Measurements from ENCODE around the gene ZMYND10. TPM values are rescaled to one million over a fixed set of nuclear protein-coding genes. Genes with fewer than 3 reads are reported as not detected.
A peak's percentile ranks its signal among the peaks of the same experiment; 100 is the strongest.

ZMYND10 gene
- total and polyA plus RNA-seq, 9 of the 15 experiments (the other 6 are each of a cell fraction or from before 2014, with no cell fraction given) = 0.20 to 2.8 (median 0.70) TPM

DNA sequence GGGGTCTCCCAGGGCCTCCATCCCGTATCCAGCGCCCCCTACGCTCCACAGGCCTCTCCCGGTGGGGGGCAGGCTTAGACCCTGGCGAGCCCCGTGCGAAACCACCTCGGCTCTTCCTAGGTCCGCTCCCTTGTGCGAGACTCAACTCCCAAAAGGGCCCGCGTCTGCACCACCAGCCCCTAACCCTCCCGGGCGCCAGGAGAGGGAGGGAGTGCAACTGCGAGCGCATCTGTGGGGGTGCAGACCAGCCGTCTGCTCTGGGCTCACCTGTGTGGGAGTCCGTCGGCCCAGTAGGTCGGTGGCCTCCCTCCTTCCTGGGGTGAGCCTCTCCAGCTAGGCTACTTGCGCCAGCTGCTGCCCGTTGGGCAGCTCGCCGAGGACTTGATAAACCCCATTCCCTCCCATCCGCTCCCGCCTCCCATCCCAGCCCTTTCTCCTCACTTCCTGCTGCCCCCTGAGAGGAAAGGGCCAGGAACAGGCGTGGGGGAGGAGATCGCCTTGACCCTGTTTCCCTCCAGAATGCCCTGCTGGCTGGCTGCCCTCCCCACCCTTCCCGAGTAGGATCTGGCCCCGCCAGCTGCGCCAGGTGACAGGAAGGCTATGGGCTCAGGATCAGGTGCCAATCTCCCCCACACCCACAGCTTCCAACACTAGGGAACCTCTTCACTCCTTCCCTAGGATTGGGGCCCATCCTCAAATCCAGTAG, 23.0 kb downstream of the ZMYND10 start, which contains the start of gene HYAL2:
HYAL2 (minus strand) TSS at position 360 of the 706 bp plus-strand sequence. CDS start 2,256 bp downstream, outside the sequence.
- DNase-seq (ENCODE audit: extremely low read depth in 1 of 4, low spot score in 3 of 4) = no peak
- 84% methylated on average over 8 of the region's 31 CpGs for WGBS (ENCODE audit: insufficient coverage, low coverage, missing lambda C conversion rate)
- no peak for TF ChIP-seq ZNF57 (CRISPR knock-in tag; IDR thresholded peaks at IDR 0.05)
- no peak for TF ChIP-seq ZNF12 (CRISPR knock-in tag; IDR thresholded peaks at IDR 0.05)
- TF ChIP-seq, protein P1, sequence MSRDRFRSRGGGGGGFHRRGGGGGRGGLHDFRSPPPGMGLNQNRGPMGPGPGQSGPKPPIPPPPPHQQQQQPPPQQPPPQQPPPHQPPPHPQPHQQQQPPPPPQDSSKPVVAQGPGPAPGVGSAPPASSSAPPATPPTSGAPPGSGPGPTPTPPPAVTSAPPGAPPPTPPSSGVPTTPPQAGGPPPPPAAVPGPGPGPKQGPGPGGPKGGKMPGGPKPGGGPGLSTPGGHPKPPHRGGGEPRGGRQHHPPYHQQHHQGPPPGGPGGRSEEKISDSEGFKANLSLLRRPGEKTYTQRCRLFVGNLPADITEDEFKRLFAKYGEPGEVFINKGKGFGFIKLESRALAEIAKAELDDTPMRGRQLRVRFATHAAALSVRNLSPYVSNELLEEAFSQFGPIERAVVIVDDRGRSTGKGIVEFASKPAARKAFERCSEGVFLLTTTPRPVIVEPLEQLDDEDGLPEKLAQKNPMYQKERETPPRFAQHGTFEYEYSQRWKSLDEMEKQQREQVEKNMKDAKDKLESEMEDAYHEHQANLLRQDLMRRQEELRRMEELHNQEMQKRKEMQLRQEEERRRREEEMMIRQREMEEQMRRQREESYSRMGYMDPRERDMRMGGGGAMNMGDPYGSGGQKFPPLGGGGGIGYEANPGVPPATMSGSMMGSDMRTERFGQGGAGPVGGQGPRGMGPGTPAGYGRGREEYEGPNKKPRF (IDR thresholded peaks at IDR 0.05; ENCODE audit: low read depth, low read length) = no peak
- TF ChIP-seq ZBTB8A (IDR thresholded peaks at IDR 0.05; ENCODE audit: partially characterized antibody) = no peak
- TF ChIP-seq EWSR1 (IDR thresholded peaks at IDR 0.05; ENCODE audit: borderline replicate concordance, low read depth, partially characterized antibody) = no peak
- no peak for TF ChIP-seq ZNF263 (CRISPR knock-in tag; IDR thresholded peaks at IDR 0.05; ENCODE audit: borderline replicate concordance)
- TF ChIP-seq, protein P2, sequence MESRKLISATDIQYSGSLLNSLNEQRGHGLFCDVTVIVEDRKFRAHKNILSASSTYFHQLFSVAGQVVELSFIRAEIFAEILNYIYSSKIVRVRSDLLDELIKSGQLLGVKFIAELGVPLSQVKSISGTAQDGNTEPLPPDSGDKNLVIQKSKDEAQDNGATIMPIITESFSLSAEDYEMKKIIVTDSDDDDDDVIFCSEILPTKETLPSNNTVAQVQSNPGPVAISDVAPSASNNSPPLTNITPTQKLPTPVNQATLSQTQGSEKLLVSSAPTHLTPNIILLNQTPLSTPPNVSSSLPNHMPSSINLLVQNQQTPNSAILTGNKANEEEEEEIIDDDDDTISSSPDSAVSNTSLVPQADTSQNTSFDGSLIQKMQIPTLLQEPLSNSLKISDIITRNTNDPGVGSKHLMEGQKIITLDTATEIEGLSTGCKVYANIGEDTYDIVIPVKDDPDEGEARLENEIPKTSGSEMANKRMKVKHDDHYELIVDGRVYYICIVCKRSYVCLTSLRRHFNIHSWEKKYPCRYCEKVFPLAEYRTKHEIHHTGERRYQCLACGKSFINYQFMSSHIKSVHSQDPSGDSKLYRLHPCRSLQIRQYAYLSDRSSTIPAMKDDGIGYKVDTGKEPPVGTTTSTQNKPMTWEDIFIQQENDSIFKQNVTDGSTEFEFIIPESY (CRISPR knock-in tag; IDR thresholded peaks at IDR 0.05) = 0 out of 2 replicates have a peak, but pooled peaks have one; percentile 9
- TF ChIP-seq RBFOX2 (IDR thresholded peaks at IDR 0.05; ENCODE audit: low read depth, low read length) = no peak
- no peak for TF ChIP-seq GTF2E2 (tag; IDR thresholded peaks at IDR 0.05)
- TF ChIP-seq DDX20 (tag; IDR thresholded peaks at IDR 0.05; ENCODE audit: low read depth) = no peak
- no peak for TF ChIP-seq ZNF165 (CRISPR knock-in tag; IDR thresholded peaks at IDR 0.05; ENCODE audit: borderline replicate concordance)
- TF ChIP-seq, protein P3, sequence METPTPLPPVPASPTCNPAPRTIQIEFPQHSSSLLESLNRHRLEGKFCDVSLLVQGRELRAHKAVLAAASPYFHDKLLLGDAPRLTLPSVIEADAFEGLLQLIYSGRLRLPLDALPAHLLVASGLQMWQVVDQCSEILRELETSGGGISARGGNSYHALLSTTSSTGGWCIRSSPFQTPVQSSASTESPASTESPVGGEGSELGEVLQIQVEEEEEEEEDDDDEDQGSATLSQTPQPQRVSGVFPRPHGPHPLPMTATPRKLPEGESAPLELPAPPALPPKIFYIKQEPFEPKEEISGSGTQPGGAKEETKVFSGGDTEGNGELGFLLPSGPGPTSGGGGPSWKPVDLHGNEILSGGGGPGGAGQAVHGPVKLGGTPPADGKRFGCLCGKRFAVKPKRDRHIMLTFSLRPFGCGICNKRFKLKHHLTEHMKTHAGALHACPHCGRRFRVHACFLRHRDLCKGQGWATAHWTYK (CRISPR knock-in tag; IDR thresholded peaks at IDR 0.05) = no peak
- no peak for TF ChIP-seq MEF2D (tag; conservative IDR thresholded peaks at IDR 0.05; ENCODE audit: low read depth)
- TF ChIP-seq, protein P4, sequence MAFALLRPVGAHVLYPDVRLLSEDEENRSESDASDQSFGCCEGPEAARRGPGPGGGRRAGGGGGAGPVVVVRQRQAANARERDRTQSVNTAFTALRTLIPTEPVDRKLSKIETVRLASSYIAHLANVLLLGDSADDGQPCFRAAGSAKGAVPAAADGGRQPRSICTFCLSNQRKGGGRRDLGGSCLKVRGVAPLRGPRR (CRISPR knock-in tag; IDR thresholded peaks at IDR 0.05) = no peak
- TF ChIP-seq PCBP1 (IDR thresholded peaks at IDR 0.05; ENCODE audit: low read depth, low read length, poor library complexity, severe bottlenecking) = peak; percentile 14

More for the DNA sequence above, 23.0 kb downstream of the ZMYND10 start, which contains the start of gene HYAL2:
- POLR2A ChIA-PET = no interaction called here
- intact Hi-C loops (cut with micrococcal nuclease) (no loop called here), in situ Hi-C loops (cut with MboI) (no loop called here)
- Histone ChIP-seq H3K9me3 (replicated peaks; ENCODE audit: control insufficient read depth, insufficient read depth, low read depth, low read length) (no peaks in the 10 kb centered on the region), H3K4me3 (peak within 1 kb of the TSS; percentile 81), H2AFZ (ENCODE audit: low read depth, low read length) (peak within 1 kb of the TSS; percentile 99), H3K9me1 (ENCODE audit: control insufficient read depth, insufficient read depth, low read length) (no peaks in the 10 kb centered on the region), H3K27ac (ENCODE audit: extremely low read depth, low read depth, low read length) (peak within 1 kb of the TSS; percentile 100), H3K4me2 (ENCODE audit: insufficient read depth, low read length) (peak within 1 kb of the TSS; percentile 90), H3K27me3 (ENCODE audit: control insufficient read depth in 2 of 2, insufficient read depth in 2 of 2, low read length in 2 of 2) (no peaks in the 10 kb centered on the region), H3K4me1 (replicated peaks in 1 of 2; ENCODE audit: control insufficient read depth in 2 of 2, insufficient read depth in 2 of 2, low read length in 2 of 2) (peaks cover 25 to 66% of the 10 kb centered on the region in 2 experiments; a peak in 4 of 5 replicates), H3K36me3 (ENCODE audit: control insufficient read depth, insufficient read depth, low read length) (peaks cover 42% of the 10 kb centered on the region; the same call in 2 of the 3 replicates), H3K9ac (ENCODE audit: insufficient read depth in 1 of 2, low read depth in 2 of 2, low read length in 2 of 2) (peak within 1 kb of the TSS; percentile 98), H4K20me1 (replicated peaks; ENCODE audit: control insufficient read depth, insufficient read depth, low read length) (no peaks in the 10 kb centered on the region), H3K79me2 (ENCODE audit: control insufficient read depth, insufficient read depth, low read length) (peaks cover 32% of the 10 kb centered on the region)
- CTCF ChIA-PET (ENCODE audit: low intra/inter-chr PET ratio) = no interaction called here
- no TSS peak for BruUV-seq (replicated peaks)
- no peak for ATAC-seq
- FAIRE-seq = no peak

All from K562 (cell line).